GM18870 (cell line): ENCODE measurements around the gene TRIL.

ENCODE experiments used
- ATAC-seq: cut with Tn5 transposase; IDR thresholded peaks from one replicate; pipeline ENCODE4 v1.9.1; 2021; ENCODE audit warnings: moderate library complexity; ENCODE audit not compliant: unreplicated experiment

The TRIL gene

DNA sequence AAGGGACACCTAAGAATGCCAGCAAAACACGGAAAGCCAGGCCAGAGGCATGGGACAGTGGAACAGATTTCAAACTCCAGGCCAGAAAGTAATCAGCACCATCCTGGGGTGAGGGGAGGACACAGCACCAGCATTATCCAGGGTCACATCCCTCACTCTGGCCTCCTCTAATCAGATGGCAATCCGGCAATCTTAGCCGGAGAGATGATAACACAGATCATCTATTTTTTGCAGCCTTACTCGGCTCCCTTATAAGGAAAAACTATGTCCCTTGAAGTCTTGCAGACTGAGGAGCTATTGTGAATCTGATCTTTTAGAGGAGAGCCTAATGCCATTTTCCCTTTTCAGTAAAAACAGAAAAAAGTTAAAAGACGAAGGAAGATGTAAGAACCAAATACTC lies 16.5 kb downstream of the TRIL start:
- ATAC-seq: no peak

DNA sequence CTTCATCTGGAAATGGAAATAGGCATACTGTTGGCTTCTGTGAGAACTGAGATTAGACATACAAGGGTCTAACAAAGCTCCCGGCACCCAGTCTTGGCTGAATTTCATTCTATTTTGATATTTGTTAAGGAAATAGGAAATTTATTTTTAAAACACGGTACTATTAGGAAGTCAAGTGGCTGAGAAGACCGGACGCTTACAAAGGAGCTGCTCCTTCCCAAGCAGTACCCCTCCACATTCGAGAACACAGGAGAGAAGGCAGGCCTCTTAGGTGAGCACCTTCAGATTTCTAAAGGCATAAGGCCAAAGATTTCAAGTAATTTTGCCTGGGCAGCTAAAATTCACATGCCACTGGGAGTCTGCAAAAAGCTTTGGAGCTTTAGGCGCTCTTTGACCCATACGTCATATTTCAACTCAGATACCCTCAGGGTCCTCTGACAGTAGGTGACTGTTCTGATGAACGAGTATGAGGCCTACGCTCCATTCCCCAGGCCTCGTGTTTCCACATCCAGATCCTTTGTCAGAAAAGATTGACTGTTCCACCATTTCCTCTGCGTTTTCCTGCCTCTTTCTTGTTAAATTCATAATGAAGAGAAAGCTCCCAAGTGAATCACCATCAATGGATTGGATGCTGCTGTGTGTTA lies 17.3 kb downstream of the TRIL start:
- ATAC-seq: no peak

DNA sequence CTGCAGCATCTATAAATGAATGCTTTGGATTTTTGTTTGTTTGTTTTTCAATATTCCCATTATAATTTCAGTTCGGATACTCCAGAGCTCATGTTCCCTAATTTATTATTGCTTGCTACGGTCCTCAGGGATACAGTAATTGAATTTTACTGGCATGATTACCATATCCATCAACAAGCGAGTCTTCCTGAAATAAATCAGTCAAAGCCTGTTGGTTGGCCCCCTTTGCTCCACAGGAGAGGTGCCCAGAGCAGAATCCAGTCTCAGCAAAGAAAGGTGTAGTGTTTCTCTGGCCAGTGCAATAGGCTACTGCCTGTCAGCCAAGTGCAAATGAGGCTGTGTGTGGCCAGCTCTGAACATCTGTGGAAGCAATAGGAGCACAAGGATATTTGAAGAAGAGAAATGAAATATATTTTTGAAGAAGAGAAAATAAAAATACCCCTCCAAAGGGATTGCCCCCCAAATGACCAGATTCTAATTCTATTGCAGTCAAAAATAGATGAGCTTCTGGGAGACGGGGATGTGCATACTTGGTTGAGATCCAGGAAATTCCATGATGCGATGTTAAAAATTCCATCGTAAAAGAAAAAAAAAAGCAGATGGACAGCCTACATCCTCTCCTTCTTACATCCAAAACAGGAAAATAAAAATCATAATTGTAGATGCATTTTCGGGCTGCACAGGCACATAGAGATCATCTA lies 18.1 kb downstream of the TRIL start:
- no peak for ATAC-seq

DNA sequence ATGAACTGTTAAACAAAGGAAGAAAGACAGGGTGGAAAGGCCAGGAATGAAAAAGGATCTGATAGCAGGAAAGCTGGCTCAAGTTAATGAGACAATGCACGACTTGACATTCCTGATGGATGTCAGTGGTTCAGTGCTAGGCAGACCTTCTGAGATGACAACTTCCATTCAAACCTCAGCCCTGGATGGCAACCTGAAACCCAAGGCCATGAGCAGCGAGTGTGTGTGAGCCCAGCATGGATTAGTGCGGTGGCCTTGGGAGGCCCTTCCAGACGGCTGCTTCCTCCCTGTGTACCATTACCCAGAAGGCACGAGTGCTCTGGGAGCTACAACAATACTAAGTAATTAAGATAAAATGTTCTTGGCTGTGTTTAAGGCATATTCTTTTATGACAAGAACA lies 18.8 kb downstream of the TRIL start:
- no peak for ATAC-seq

DNA sequence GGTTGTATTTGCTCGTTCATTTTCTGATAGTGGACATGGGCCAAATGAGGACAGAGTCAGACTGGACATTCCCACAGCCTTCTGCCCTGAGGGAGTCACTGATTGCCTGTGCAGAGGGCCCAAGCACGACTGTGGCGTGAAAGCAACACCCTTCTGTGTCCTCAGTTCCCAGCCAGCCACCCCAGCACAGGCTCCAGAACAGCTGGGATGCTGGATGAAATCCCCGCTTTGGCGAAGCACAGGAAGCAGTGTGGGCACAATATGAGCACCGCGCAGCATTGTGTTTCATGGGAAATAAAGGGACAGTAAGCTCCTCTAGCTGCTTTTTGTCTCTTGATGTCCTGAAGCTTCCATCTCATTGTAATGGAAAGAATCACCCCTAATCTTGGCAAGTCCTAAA lies 20.5 kb downstream of the TRIL start:
- ATAC-seq: no peak

DNA sequence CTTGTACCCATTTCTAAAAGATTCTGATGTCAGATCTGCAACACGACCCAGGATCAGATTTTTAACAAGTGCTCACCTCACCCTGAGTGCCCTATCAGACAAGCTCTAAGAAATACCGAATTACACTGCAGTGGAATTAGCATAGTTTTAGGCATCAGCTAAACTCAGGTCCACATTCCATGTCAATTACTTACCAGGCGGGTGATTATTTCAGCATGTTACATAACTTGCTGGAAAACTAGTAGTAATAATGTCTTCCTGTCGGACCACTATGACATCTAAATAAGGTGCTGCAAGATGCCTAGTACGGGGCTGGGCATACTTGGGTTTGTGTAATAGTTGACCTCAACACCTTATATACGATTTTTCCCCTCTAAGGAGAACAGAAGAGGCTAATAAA lies 21.0 kb downstream of the TRIL start:
- no peak for ATAC-seq

DNA sequence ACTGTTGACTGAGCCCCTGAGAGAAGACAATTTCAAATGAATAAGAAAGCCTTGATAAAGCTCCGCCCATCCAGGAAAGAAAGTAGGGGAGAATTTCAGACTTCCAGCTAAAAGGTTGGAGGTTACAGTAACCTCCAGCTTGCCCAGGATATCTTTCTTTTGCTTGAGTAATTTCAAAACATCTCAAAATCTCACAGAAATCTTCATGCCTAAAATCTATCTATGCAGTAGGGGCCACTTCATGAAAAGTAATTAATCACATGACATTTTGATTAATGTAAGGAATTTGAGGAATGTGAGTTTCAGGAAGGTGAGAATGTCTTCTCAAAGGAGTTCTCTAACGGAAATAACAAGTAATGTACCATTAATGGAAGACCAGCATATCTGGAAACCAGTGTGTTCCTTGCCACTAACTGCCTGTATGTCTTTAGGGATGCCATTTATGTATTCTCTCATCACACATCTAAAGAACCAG lies 24.2 kb downstream of the TRIL start:
- ATAC-seq: no peak

DNA sequence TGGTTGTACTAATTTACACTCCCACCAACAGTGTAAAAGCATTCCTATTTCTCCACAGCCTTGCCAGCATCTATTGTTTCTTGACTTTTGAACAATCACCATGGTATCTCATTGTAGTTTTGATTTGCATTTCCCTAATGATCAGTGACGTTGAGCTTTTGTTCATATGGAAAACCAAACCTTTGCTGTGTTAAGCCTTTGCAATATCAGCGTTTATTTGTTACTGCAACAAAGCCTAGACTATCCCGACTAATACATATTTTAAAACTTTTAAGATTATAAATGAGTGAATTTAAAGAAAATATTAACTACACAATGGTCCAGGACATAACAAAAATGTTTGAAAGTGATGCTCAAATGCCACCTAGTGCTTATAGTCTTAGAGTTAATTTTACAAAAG lies 26.6 kb downstream of the TRIL start:
- ATAC-seq: no peak

DNA sequence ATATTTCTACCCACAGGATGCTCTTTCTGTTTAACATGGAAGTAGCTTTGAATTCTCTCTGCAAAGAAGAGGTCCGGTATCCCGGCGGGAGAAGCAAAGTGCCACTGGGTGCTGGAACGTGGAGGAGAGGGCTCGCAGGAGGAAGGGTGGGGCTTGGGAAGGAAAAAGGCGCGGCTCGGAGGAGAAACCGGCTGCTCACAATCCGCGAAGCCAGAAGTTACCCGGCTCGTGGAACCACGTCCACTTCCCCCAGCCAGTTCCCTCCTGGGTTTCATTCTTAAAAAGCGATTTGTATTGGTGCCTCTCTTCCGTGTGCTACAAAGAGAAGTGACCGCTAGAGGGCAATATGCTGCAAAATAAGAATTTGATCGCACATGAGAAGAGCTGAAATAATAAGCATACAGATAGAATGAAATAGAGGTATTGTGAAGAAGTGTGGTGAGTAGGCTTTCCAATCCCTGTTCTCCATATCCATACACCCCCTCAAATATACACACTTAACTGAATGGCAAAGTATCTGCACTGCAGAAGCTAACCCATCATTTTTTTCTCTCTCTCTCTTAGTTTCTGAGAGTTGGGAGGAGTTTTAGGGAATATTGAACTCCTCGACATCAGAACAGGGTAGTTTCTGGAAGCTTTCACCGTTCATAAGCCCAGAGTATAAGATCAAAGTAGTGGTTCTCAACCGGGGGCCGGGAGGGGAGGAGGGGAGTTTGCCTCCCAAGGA lies 31.1 kb downstream of the TRIL start:
- ATAC-seq: peak; percentile 84

DNA sequence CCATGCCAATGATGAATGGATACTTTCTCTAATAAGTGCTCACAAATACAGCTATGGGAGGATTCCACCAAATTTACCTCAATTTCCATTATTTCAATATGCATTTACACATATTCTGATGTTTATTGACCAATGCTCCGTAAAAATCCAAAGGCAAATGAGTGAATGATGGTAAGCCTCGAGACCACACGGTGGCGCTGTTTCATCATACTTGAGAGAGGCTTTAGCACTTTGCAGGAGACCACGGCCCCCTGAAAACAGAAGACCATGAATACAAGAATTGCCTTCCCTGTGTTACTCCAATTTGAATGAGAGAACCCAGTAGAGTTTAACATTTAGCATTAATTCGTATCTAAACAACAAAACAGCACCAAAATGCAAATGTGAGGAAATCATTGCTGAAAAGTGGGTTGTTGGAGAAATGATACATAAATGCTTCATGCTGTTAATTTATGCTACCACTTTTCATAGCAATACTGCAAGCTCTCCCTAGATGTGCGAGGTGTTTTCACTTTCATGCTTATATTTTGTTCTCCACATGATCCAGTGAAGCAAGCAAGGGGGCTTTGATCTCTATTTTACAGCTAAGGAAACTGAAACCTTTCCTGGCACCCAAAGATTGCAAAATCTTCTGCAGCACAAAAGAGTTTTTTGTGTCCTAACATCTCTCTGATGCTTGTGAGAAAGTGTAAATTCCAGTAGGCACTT lies 35.4 kb downstream of the TRIL start:
- no peak for ATAC-seq

DNA sequence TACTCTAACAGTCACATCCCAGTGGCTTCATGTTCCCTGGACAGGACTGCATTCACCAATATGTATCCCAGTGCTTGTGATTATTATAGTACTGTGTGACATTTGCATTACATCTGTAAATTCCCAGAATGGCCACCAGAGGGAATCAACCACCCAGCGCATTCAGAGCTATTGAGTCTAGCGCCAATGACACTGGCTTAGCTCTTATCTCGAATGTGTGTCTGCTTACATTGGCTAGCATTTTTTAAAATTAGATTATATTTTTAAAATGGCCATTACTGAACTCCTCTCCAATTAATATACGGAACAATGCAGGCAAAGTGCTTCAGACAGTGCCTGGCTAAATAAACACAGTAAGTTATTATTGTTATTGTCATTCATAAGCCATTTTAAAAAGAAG lies 36.3 kb downstream of the TRIL start:
- ATAC-seq: no peak

DNA sequence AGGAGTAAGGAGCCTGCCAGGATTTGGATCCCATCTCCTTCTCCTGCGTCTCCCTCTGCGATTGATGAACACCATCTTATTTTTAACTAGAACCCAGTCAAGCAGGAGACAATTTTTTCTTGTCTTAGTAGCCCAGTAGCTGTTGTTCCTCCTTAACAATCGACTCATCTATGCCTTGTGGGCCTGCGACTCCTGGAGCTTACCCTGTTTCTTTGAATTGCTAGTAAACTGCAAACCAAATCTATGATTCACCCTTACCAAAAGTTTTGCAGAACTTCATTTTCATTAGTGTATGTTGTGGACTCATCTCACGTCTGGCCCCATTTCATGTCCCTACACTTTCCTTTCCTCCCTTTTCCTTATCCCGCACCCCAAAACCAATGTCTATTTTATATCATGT lies 37.7 kb downstream of the TRIL start:
- no peak for ATAC-seq

DNA sequence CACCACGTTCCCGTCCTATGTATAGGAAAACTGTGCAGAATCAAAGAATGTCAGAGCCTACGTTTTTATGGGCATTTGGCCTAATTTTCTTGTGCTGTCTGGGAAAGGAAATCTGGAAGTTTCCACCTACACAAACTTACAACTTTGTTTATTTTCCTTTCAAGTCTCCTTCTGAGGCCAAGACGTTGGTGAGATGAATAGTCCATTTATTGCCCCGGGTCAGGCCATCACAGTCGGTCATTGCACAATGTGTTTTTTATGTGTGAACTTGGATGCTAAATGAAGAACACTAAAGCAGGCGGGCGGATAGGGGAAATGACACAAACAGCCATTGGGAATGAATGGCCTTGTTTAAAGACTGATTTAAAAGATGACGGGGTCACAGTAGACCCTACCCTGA lies 38.6 kb downstream of the TRIL start:
- ATAC-seq: no peak

DNA sequence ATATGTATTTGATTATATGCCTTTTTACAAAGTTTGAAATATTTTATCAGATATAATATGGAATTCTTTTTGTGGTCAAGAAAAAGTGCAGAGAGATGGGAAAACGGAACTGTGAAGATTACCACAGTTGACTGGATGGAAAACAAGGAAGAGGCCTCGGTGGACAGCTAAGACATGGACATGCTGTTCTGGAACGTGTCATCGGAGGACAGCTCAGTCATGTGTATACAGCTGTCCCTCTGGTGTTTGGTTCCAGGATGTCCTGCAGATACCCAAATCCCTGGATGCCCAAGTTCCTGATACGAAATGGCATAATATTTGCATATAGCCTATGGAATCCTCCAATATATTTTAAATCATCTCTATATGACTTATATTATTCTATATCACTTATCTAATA lies 49.4 kb downstream of the TRIL start:
- ATAC-seq: no peak

DNA sequence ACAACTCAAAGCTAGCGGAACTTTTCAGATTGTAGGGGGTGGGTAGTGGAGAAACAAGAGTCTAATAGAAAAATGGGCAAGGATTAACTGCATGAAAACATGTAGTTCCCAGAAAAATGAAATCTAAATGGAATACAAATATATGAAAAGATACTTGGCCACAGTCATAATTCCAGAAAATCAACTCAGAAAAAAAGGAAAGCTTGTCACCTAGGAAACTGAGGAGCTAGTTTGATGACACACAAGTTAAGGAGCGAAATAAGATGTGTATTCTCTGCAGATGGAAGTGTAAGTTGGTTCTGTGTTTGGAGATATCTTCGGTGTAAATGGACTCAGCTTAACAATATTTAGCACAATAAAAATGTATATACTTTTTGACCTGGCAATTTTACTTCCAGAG lies 52.7 kb downstream of the TRIL start:
- no peak for ATAC-seq

DNA sequence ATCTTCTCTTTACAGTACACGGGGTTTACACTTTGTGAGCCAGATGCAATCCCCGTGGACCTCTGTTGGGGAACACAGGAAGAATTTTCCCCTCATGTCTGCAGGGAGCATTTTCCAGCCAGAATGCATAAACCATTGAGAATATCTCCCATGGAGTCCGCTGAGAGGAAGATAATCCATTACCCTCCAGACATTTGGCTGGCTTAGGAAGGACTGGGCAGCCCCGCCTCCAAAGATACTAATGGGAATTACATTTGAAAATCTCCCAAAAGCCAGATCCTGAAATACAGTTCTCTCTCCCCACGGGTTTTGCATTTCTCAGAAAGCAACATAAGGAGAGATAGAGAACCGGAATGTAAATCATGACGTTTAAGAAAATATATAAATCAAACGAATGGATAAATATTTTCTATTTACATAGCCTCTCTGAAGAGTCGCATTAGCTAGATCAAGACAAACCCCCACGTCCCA lies 53.5 kb downstream of the TRIL start:
- ATAC-seq: no peak

DNA sequence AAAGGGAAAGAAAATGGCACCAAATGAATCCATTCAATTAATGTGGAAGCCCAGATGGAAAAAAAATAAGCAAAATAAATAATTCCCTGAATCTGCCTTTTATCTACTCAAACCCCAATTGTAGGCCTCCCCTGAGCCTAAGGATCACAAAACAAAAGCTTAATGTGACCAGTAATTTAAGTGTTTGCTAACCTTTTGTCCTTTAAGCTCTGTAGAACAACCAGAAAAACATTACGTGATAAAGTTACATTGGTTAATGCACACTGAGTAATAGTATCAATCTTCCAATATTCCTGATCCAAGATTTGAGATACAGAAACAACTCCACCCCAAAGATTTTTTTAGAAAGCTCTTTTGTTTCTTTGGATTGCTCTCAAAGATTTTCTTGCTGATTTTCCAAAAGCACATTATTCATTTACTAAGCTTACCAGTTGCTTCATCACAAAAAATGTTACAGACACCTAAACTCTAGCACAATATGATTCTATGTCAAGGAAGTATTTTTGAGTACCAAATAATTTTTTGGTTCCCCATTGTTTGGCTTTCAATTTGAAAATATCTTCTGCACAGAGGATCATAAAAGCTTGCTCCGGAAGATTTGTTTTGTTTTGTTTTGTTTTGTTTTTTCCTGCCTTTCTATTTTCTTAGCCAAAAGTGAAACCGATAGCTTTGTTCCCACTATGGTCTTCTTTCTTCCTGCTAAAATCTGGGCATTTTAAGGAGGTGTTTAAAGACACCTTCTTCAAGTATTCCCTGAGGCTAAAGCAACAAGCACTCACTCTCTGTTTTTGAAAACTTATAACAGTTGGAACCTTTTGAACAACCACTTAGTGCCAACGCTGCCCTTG lies 54.2 kb downstream of the TRIL start:
- no peak for ATAC-seq
